A673 (cell line): Measurements from ENCODE around the gene NHSL1. TPM values are rescaled to one million over a fixed set of nuclear protein-coding genes. Genes with fewer than 3 reads are reported as not detected.
A peak's percentile ranks its signal among the peaks of the same experiment; 100 is the strongest.

Experiments used
- BruUV-seq: library from RNA; stranded (reverse); fragments of 400-500 nt; replicated peaks from 2 replicates; lab custom pipeline; 2021; lab: Mats Ljungman, UMichigan
- CTCF ChIA-PET: fragments of 300-600 bp; sonication (Branson Sonifier 250); formaldehyde crosslinking; loops from one replicate; lab custom pipeline; 2022; ENCODE audit warnings: antibody characterized with exemption; lab: Charles Lee
- POLR2A ChIA-PET: fragments of 300-600 bp; sonication (Branson Sonifier 250); formaldehyde crosslinking; loops from one replicate; lab custom pipeline; 2022; ENCODE audit warnings: antibody characterized with exemption; ENCODE audit not compliant: low non-redundant PET; lab: Charles Lee
- DNase-seq: peaks from one replicate; pipeline ENCODE4 v3.0.0-alpha.2; 2015; ENCODE audit warnings: low spot score
- H3K27ac ChIP-seq: fragments of 200-600 bp; sonication (generic); 2 replicates; pipeline ENCODE4 v1.5.1; 2016; ENCODE audit warnings: mixed run types, low read depth, mild to moderate bottlenecking, mixed read lengths, antibody characterized with exemption, low read length; ENCODE audit not compliant: poor library complexity, severe bottlenecking
- H3K27me3 ChIP-seq: fragments of 200-600 bp; sonication (generic); replicated peaks from 2 replicates; pipeline ENCODE4 v1.6.1; 2017; ENCODE audit warnings: mixed run types, low read depth, mild to moderate bottlenecking, mixed read lengths, antibody characterized with exemption, low read length; ENCODE audit not compliant: insufficient read depth, poor library complexity
- H3K36me3 ChIP-seq: fragments of 200-600 bp; sonication (generic); 2 replicates; pipeline ENCODE4 v1.6.1; 2016; ENCODE audit warnings: mixed run types, mild to moderate bottlenecking, mixed read lengths, antibody characterized with exemption, low read length; ENCODE audit not compliant: insufficient read depth, poor library complexity, severe bottlenecking
- H3K4me1 ChIP-seq: fragments of 200-600 bp; sonication (generic); 2 replicates; pipeline ENCODE4 v1.6.1; 2017; ENCODE audit warnings: mixed run types, mild to moderate bottlenecking, mixed read lengths, antibody characterized with exemption, low read length; ENCODE audit not compliant: insufficient read depth, poor library complexity, severe bottlenecking
- H3K4me3 ChIP-seq: fragments of 200-600 bp; sonication (generic); 2 replicates; pipeline ENCODE4 v1.5.1; 2016; ENCODE audit warnings: low read depth, mixed run types, mild to moderate bottlenecking, mixed read lengths, low read length; ENCODE audit not compliant: poor library complexity, severe bottlenecking
- H3K9me3 ChIP-seq: fragments of 200-600 bp; sonication (generic); 2 replicates; pipeline ENCODE4 v1.6.1; 2016; ENCODE audit warnings: mixed run types, low read depth, mild to moderate bottlenecking, mixed read lengths, antibody characterized with exemption, low read length; ENCODE audit not compliant: poor library complexity, severe bottlenecking
- EZH2 ChIP-seq: fragments of 200-600 bp; sonication (generic); IDR thresholded peaks from 2 replicates; pipeline ENCODE4 v1.6.1; 2017; ENCODE audit warnings: borderline replicate concordance, low read depth, mild to moderate bottlenecking, mixed read lengths, antibody characterized with exemption, low read length; ENCODE audit not compliant: poor library complexity, severe bottlenecking
- intact Hi-C: fragments of 100-400 bp; cut with micrococcal nuclease; formaldehyde crosslinking; loops from one replicate; pipeline ENCODE4 v1.10.0; 2022; ENCODE audit not compliant: unreplicated experiment
- total RNA-seq: library from RNA; stranded (reverse); gene quantifications from 2 replicates; pipeline ENCODE4 v1.2.3, GENCODE V29; 2021
- TF ChIP-seq, protein P1 (sequence below): fragments of 300-800, 200-600 bp; sonication (generic); conservative IDR thresholded peaks from 2 replicates; pipeline ENCODE4 v1.5.1; 2017; ENCODE audit warnings: low read depth, mild to moderate bottlenecking, antibody characterized with exemption, low read length, moderate library complexity, mixed read lengths

Gene NHSL1
- total RNA-seq, 1 experiment from 2014 or later = 33.1 TPM

DNA sequence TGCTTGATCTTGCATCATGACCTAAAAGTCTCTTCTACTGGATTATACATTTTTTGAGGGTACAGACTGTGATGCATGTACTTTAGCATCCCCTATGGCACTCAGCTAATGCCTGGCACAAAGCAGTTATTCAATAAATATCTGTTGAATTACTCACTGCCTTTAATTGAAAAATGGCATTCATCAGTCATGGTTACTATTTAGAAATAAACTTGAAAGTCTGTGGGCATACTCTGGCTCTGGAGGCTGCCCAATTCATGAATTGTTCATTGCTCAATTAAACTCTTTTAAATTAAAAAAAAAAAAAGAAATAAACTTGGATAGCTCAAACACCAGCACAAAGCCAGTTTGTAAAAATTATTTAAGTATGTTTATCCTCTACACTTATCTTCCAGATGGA is 55.3 kb downstream of the NHSL1 start:
- no TSS peak for BruUV-seq
- Histone ChIP-seq H3K4me1 (peaks cover 8% of the 10 kb centered on the region), H3K36me3 (no peaks in the 10 kb centered on the region), H3K27me3 (no peaks in the 10 kb centered on the region), H3K9me3 (no peaks in the 10 kb centered on the region), H3K4me3 (no peak overlapping the region), H3K27ac (no peak overlapping the region)
- CTCF ChIA-PET = no interaction called here
- intact Hi-C loops = no loop called here
- POLR2A ChIA-PET = no interaction called here
- DNase-seq = peak; percentile 7
- no peak for TF ChIP-seq EZH2
- TF ChIP-seq, protein P1, sequence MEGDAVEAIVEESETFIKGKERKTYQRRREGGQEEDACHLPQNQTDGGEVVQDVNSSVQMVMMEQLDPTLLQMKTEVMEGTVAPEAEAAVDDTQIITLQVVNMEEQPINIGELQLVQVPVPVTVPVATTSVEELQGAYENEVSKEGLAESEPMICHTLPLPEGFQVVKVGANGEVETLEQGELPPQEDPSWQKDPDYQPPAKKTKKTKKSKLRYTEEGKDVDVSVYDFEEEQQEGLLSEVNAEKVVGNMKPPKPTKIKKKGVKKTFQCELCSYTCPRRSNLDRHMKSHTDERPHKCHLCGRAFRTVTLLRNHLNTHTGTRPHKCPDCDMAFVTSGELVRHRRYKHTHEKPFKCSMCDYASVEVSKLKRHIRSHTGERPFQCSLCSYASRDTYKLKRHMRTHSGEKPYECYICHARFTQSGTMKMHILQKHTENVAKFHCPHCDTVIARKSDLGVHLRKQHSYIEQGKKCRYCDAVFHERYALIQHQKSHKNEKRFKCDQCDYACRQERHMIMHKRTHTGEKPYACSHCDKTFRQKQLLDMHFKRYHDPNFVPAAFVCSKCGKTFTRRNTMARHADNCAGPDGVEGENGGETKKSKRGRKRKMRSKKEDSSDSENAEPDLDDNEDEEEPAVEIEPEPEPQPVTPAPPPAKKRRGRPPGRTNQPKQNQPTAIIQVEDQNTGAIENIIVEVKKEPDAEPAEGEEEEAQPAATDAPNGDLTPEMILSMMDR = no peak

GRCh38 chr6:138442663-138443062 is 56.6 kb downstream of the NHSL1 start:
- ChIA-PET CTCF (no interaction called here), POLR2A (no interaction called here)
- BruUV-seq = no TSS peak
- Histone ChIP-seq H3K27ac (no peak overlapping the region), H3K4me3 (no peak overlapping the region), H3K9me3 (no peaks in the 10 kb centered on the region), H3K36me3 (no peaks in the 10 kb centered on the region), H3K27me3 (no peaks in the 10 kb centered on the region), H3K4me1 (peaks cover 8% of the 10 kb centered on the region)
- DNase-seq = no peak
- intact Hi-C loops = no loop called here
- TF ChIP-seq, protein P1 = no peak
- no peak for TF ChIP-seq EZH2

DNA sequence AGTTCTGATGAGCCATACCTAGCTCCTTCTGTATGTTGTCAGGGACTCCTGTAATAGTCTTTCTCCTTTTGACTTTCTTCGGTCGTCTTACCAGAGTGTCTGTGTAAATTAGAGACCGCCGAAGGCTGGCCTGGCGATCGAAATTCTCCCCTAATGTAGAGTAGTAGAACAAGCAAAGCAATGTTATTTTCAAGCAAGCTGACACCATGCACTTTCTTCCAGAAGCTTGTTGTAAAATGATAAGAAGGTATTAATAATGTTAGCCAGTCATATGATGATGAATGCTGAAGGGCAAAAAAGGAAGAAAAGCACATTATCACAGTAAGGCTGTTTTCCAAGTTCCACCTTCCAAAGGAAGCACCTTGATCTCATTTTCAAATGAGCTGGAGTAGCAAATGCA is 57.3 kb downstream of the NHSL1 start:
- H3K4me1 ChIP-seq = peaks cover 8% of the 10 kb centered on the region
- H3K36me3 ChIP-seq = no peaks in the 10 kb centered on the region
- H3K9me3 ChIP-seq = no peaks in the 10 kb centered on the region
- no peak overlapping the region for H3K4me3 ChIP-seq
- no peak overlapping the region for H3K27ac ChIP-seq
- no peaks in the 10 kb centered on the region for H3K27me3 ChIP-seq
- TF ChIP-seq, protein P1 = no peak
- TF ChIP-seq EZH2 = no peak
- intact Hi-C loops = no loop called here
- DNase-seq = no peak
- POLR2A ChIA-PET = no interaction called here
- BruUV-seq = no TSS peak
- CTCF ChIA-PET = no interaction called here
